ENCODE results near the gene ACAA1.

GRCh38 chr3:38089163-38089562 is 47.8 kb downstream of the ACAA1 start:
- TF ChIP-seq CHCHD3 (CRISPR knock-in tag; IDR thresholded peaks at IDR 0.05): no peak
- TF ChIP-seq CTCF (IDR thresholded peaks at IDR 0.05 in 2 of 3, conservative IDR thresholded peaks at IDR 0.05 in 1 of 3; ENCODE audit: insufficient read depth in 2 of 3, low read depth in 1 of 3, low read length in 3 of 3): no peak
- no peak for TF ChIP-seq PTTG1 (tag; IDR thresholded peaks at IDR 0.05; ENCODE audit: low read depth)
- TF ChIP-seq E2F1 (CRISPR knock-in tag; IDR thresholded peaks at IDR 0.05): no peak
- TF ChIP-seq MCM3 (IDR thresholded peaks at IDR 0.05): no peak

Measured in K562 (cell line).